Measurements from ENCODE around the gene NFKBIE. TPM values are rescaled to one million over a fixed set of nuclear protein-coding genes. Genes with fewer than 3 reads are reported as not detected.
A peak's percentile ranks its signal among the peaks of the same experiment; 100 is the strongest.

Gene NFKBIE
- total and polyA plus RNA-seq, 2 of the 13 experiments (the other 11 are each of a cell fraction or from before 2014, with no cell fraction given), result 6.7 to 14.5 TPM

- CTCF ChIA-PET (ENCODE audit: low intra/inter-chr PET ratio, low total read pairs), result interaction anchor here (1.4 kb wide), 1 partner anchor 71 kb away, joined by 3 read pairs; no protein-coding TSS in a partner anchor
- 69% methylated on average over 17 of the region's 17 CpGs for WGBS (ENCODE audit: low lambda C conversion rate)
Observed at GRCh38 chr6:44265722-44266233, 427 bp upstream of the NFKBIE start.

More at GRCh38 chr6:44265722-44266233, 427 bp upstream of the NFKBIE start:
- no TSS peak for BruUV-seq (replicated peaks)
- Histone ChIP-seq H3K9ac (ENCODE audit: insufficient read depth, low read depth, low read length) (no peak overlapping the region), H3K4me1 (ENCODE audit: insufficient read depth, low read length) (peaks cover 41% of the 10 kb centered on the region), H3K27me3 (ENCODE audit: control insufficient read depth in 1 of 2, insufficient read depth in 2 of 2, low read length in 2 of 2) (peaks cover 5 to 21% of the 10 kb centered on the region in 2 experiments; a peak in 4 of 5 replicates), H3K36me3 (replicated peaks in 1 of 2; ENCODE audit: control insufficient read depth in 1 of 2, insufficient read depth in 2 of 2, low read length in 2 of 2) (peaks cover 0 to 13% of the 10 kb centered on the region in 2 experiments; a peak in 3 of 5 replicates), H3K4me2 (ENCODE audit: low read depth, low read length) (peak overlapping the region; percentile 56), H3K79me2 (ENCODE audit: insufficient read depth, low read length) (peaks cover 18% of the 10 kb centered on the region), H3K27ac (ENCODE audit: extremely low read length, insufficient read depth, low read length) (no peak overlapping the region), H2AFZ (ENCODE audit: low read length) (no peak overlapping the region), H3K4me3 (replicated peaks in 1 of 3; ENCODE audit: insufficient read depth in 1 of 3, low read depth in 2 of 3, low read length in 3 of 3) (peak overlapping the region in 1 of 3 experiments; percentile 95; a peak in 1 of 6 replicates), H4K20me1 (ENCODE audit: insufficient read depth, low read length) (no peaks in the 10 kb centered on the region), H3K9me3 (ENCODE audit: low read length) (no peaks in the 10 kb centered on the region)
- TF ChIP-seq CCDC6 (CRISPR knock-in tag; IDR thresholded peaks at IDR 0.05) (0 out of 2 replicates have a peak, but pooled peaks have one; percentile 34), HBP1 (CRISPR knock-in tag; IDR thresholded peaks at IDR 0.05; ENCODE audit: low read depth) (no peak), SMAD1 (CRISPR knock-in tag; IDR thresholded peaks at IDR 0.05; ENCODE audit: borderline replicate concordance, low read depth) (no peak), ZNF24 (IDR thresholded peaks at IDR 0.05) (peak; percentile 97), ZNF850 (CRISPR knock-in tag; conservative IDR thresholded peaks at IDR 0.05) (0 out of 2 replicates have a peak, but pooled peaks have one; percentile 9), TIGD3 (CRISPR knock-in tag; IDR thresholded peaks at IDR 0.05; ENCODE audit: borderline replicate concordance) (peak; percentile 68; the same call in 1 of the 2 replicates), ZNF121 (CRISPR knock-in tag; IDR thresholded peaks at IDR 0.05) (0 out of 2 replicates have a peak, but pooled peaks have one; percentile 23), ZNF564 (CRISPR knock-in tag; IDR thresholded peaks at IDR 0.05) (peak; percentile 2; the same call in 1 of the 2 replicates), FOSL2 (CRISPR knock-in tag; IDR thresholded peaks at IDR 0.05) (0 out of 2 replicates have a peak, but pooled peaks have one; percentile 20), ZFP62 (CRISPR knock-in tag; IDR thresholded peaks at IDR 0.05) (no peak)
- intact Hi-C loops (cut with micrococcal nuclease; ENCODE audit: unreplicated experiment) (no loop called here), in situ Hi-C loops (cut with HindIII; ENCODE audit: extremely low pct_ligation_motif_present, low pct_unique_long_range_greater_than_20kb) (loop anchor here (5.0 kb wide), 1 partner anchor 47 kb away; the partner anchor contains the start of gene AARS2)
- FAIRE-seq (no peak), DNase-seq (ENCODE audit: low spot score) (no peak), ATAC-seq (no peak)
- POLR2A ChIA-PET, result no interaction called here

All from HepG2 (cell line).